PC-9 (cell line): ENCODE data around the gene KRT37. TPM values are rescaled to one million over a fixed set of nuclear protein-coding genes. Genes with fewer than 3 reads are reported as not detected.
"Not testable (repeated sequence)": the region's sequence is repeated elsewhere in the genome, so short reads cannot be mapped to it uniquely, and the experiment has no call there.

Experiments
- BruUV-seq: library from RNA; stranded (reverse); fragments of 400-500 nt; replicated peaks from 2 replicates; lab custom pipeline; 2021; lab: Mats Ljungman, UMichigan
- CTCF ChIA-PET: fragments of 300-600 bp; sonication (Branson Sonifier 250); formaldehyde crosslinking; loops from one replicate; lab custom pipeline; 2022; ENCODE audit warnings: antibody characterized with exemption; lab: Charles Lee
- POLR2A ChIA-PET: fragments of 300-600 bp; sonication (Branson Sonifier 250); formaldehyde crosslinking; loops from one replicate; lab custom pipeline; 2022; ENCODE audit warnings: antibody characterized with exemption; ENCODE audit not compliant: unreplicated experiment; lab: Charles Lee
- DNase-seq, 2 experiments: peaks; one replicate each; pipeline versions ENCODE4 v3.0.0 to v3.0.0-alpha.2; 2015 to 2022; ENCODE audit warnings: mixed read lengths in 1 of 2
- H2AFZ ChIP-seq: fragments of 200-600 bp; sonication (generic); 2 replicates; pipeline ENCODE4 v1.8.1; 2017; ENCODE audit warnings: antibody characterized with exemption
- H3F3A ChIP-seq: fragments of 200-600 bp; sonication (generic); 2 replicates; pipeline ENCODE4 v1.8.1; 2017; ENCODE audit warnings: antibody characterized with exemption, mild to moderate bottlenecking, low read depth; ENCODE audit not compliant: insufficient read depth
- H3K27ac ChIP-seq: fragments of 200-600 bp; sonication (generic); 2 replicates; pipeline ENCODE4 v1.6.1; 2016; ENCODE audit warnings: mixed run types
- H3K27me3 ChIP-seq: fragments of 200-600 bp; sonication (generic); 2 replicates; pipeline ENCODE4 v1.6.1; 2016; ENCODE audit warnings: low read depth, mixed run types; ENCODE audit not compliant: insufficient read depth
- H3K36me3 ChIP-seq: fragments of 200-600 bp; sonication (generic); 2 replicates; pipeline ENCODE4 v1.6.1; 2016; ENCODE audit warnings: low read depth, mixed run types
- H3K4me1 ChIP-seq: fragments of 200-600 bp; sonication (generic); replicated peaks from 2 replicates; pipeline ENCODE4 v1.6.1; 2016; ENCODE audit warnings: mixed run types; ENCODE audit not compliant: insufficient read depth
- H3K4me2 ChIP-seq: fragments of 200-600 bp; sonication (generic); 2 replicates; pipeline ENCODE4 v1.6.1; 2017; ENCODE audit warnings: mixed run types
- H3K4me3 ChIP-seq: fragments of 200-600 bp; sonication (generic); 2 replicates; pipeline ENCODE4 v1.6.1; 2016; ENCODE audit warnings: mixed run types
- H3K79me2 ChIP-seq: fragments of 200-600 bp; sonication (generic); 2 replicates; pipeline ENCODE4 v1.6.1; 2017; ENCODE audit warnings: low read depth, mixed run types
- H3K9me2 ChIP-seq: fragments of 200-600 bp; sonication (generic); 2 replicates; pipeline ENCODE4 v1.8.1; 2017; ENCODE audit warnings: mild to moderate bottlenecking; ENCODE audit not compliant: insufficient read depth
- H3K9me3 ChIP-seq: fragments of 200-600 bp; sonication (generic); 2 replicates; pipeline ENCODE4 v1.8.1; 2016; ENCODE audit warnings: low read depth; ENCODE audit not compliant: insufficient read depth
- H4K20me1 ChIP-seq: fragments of 200-600 bp; sonication (generic); 2 replicates; pipeline ENCODE4 v1.8.1; 2017; ENCODE audit not compliant: insufficient read depth
- EZH2 ChIP-seq: fragments of 200-600 bp; sonication (generic); IDR thresholded peaks from 2 replicates; pipeline ENCODE4 v1.8.0; 2017; ENCODE audit warnings: antibody characterized with exemption, low read depth
- intact Hi-C: fragments of 100-400 bp; cut with micrococcal nuclease; formaldehyde crosslinking; loops from one replicate; pipeline ENCODE4 v1.10.0; 2022; ENCODE audit not compliant: unreplicated experiment
- total RNA-seq: library from RNA; stranded (reverse); gene quantifications from 2 replicates; pipeline ENCODE4 v1.2.3, GENCODE V29; 2021
- TF ChIP-seq, protein P1 (sequence below): fragments of 200-600 bp; sonication (generic); conservative IDR thresholded peaks from 2 replicates; pipeline ENCODE4 v1.6.1; 2017; ENCODE audit warnings: mixed run types, antibody characterized with exemption, mild to moderate bottlenecking, moderate library complexity

Gene KRT37
- total RNA-seq, 1 experiment from 2014 or later = not detected

DNA sequence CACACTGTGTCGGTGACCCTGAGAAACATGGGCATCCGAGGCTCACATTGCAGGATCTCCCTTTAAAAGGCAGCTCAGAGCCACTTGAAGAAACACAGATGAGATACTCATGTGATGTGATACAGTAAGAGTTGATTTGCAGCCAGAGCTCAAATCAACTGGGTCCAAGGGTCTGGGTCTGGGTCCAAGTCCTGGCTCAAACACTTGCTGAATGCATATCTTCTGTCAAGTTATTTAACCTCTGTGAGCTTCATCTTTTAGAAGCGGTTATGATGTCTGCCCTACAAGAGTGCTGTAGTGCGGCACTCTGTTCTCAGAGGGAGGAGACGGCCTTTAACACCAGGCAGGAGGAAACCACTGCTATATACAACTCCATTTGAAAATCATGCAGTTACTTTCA is 10.0 kb upstream of the KRT37 start:
- DNase-seq = no peak
- no TSS peak for BruUV-seq
- Histone ChIP-seq H3K27me3 (no peaks in the 10 kb centered on the region), H3K4me2 (no peak overlapping the region), H2AFZ (no peak overlapping the region), H4K20me1 (no peaks in the 10 kb centered on the region), H3K36me3 (no peaks in the 10 kb centered on the region), H3K4me3 (no peak overlapping the region), H3K9me3 (no peaks in the 10 kb centered on the region), H3K79me2 (no peaks in the 10 kb centered on the region), H3K9me2 (no peaks in the 10 kb centered on the region), H3F3A (no peaks in the 10 kb centered on the region), H3K4me1 (0 out of 2 replicates have a peak, but pooled peaks cover 5% of the 10 kb centered on the region), H3K27ac (no peak overlapping the region)
- intact Hi-C loops = no loop called here
- CTCF ChIA-PET = interaction anchor here (0.6 kb wide), 1 partner anchor 517 kb away, joined by 3 read pairs; no protein-coding TSS in a partner anchor
- TF ChIP-seq EZH2 = no peak
- TF ChIP-seq, protein P1, sequence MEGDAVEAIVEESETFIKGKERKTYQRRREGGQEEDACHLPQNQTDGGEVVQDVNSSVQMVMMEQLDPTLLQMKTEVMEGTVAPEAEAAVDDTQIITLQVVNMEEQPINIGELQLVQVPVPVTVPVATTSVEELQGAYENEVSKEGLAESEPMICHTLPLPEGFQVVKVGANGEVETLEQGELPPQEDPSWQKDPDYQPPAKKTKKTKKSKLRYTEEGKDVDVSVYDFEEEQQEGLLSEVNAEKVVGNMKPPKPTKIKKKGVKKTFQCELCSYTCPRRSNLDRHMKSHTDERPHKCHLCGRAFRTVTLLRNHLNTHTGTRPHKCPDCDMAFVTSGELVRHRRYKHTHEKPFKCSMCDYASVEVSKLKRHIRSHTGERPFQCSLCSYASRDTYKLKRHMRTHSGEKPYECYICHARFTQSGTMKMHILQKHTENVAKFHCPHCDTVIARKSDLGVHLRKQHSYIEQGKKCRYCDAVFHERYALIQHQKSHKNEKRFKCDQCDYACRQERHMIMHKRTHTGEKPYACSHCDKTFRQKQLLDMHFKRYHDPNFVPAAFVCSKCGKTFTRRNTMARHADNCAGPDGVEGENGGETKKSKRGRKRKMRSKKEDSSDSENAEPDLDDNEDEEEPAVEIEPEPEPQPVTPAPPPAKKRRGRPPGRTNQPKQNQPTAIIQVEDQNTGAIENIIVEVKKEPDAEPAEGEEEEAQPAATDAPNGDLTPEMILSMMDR = no peak
- POLR2A ChIA-PET = no interaction called here

DNA sequence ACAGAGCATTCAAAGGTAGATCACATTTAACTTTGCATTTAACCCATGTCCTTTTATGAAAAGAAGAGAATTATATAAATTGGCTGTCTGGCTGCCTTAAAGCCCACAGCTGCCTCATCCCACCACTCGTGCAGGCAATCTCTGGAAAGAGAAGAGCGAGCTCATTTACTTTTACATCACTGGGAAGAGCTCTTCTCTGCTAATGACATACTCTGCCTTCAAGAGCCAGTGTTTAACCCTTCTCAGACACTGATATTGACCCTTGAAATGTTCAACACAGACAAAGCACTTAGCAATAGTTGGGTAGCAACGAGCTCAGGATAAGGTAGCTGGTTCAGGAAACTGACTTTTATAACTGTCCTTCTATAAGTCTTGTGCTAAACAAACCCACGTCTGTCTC is 9.6 kb upstream of the KRT37 start:
- DNase-seq = no peak
- H3K27me3 ChIP-seq = no peaks in the 10 kb centered on the region
- no peaks in the 10 kb centered on the region for H3K79me2 ChIP-seq
- CTCF ChIA-PET = interaction anchor here (0.6 kb wide), 1 partner anchor 1325 kb away, joined by 6 read pairs; no protein-coding TSS in a partner anchor
- no peaks in the 10 kb centered on the region for H3K9me2 ChIP-seq
- H3K4me1 ChIP-seq = 0 out of 2 replicates have a peak, but pooled peaks cover under 1% of the 10 kb centered on the region
- H2AFZ ChIP-seq = no peak overlapping the region
- H3K27ac ChIP-seq = no peak overlapping the region
- TF ChIP-seq, protein P1 = no peak
- no peak for TF ChIP-seq EZH2
- H3K4me2 ChIP-seq = no peak overlapping the region
- H3K36me3 ChIP-seq = no peaks in the 10 kb centered on the region
- POLR2A ChIA-PET = no interaction called here
- no TSS peak for BruUV-seq
- H3F3A ChIP-seq = no peaks in the 10 kb centered on the region
- H3K9me3 ChIP-seq = no peaks in the 10 kb centered on the region
- H4K20me1 ChIP-seq = no peaks in the 10 kb centered on the region
- intact Hi-C loops = no loop called here
- no peak overlapping the region for H3K4me3 ChIP-seq

DNA sequence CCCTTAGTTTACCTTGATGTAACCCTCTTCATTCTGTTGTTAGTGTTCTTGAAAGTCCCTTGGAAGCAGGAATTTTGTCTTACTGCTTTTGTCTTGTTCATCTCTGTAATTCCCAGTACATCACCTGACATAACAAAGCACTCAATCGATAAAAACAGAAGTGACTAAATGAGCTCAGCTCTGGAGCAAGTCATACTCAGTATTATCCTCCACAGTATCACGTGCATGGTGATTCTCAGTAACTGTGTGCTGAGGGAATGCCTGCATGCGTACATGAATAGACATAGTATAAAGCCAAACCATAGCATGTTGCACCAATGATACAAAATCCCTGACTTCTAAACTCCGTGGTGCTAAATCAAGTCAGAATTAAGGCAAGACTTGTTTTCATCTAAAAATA is 9.2 kb upstream of the KRT37 start:
- DNase-seq = no peak
- Histone ChIP-seq H3K36me3 (no peaks in the 10 kb centered on the region), H3K4me1 (0 out of 2 replicates have a peak, but pooled peaks cover 4% of the 10 kb centered on the region), H3K4me2 (no peak overlapping the region), H3K79me2 (no peaks in the 10 kb centered on the region), H3F3A (no peaks in the 10 kb centered on the region), H2AFZ (no peak overlapping the region), H3K9me2 (no peaks in the 10 kb centered on the region), H3K27ac (no peak overlapping the region), H4K20me1 (no peaks in the 10 kb centered on the region), H3K27me3 (no peaks in the 10 kb centered on the region), H3K4me3 (no peak overlapping the region), H3K9me3 (no peaks in the 10 kb centered on the region)
- ChIA-PET POLR2A (no interaction called here), CTCF (interaction anchor here (0.6 kb wide), 1 partner anchor 1326 kb away, joined by 6 read pairs; no protein-coding TSS in a partner anchor)
- TF ChIP-seq, protein P1 = no peak
- TF ChIP-seq EZH2 = no peak
- intact Hi-C loops = no loop called here
- BruUV-seq = no TSS peak

DNA sequence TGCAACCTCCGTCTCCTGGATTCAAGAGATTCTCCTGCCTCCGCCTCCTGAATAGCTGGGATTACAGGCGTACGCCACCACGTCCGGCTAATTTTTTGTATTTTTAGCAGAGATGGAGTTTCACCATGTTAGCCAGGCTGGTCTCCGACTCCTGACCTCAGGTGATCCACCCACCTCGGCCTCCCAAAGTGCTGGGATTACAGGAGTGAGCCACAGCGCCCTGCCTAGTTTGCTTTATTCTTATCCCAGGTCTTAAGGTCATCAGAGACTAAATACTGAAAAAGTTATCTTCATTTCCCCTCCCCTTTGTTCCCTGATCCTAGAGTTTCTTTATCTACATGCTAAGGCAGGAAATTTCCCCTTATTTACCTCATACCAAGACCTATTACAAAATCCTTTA is 6.0 kb upstream of the KRT37 start:
- H3K9me3 ChIP-seq, intact Hi-C loops, H3K4me2 ChIP-seq, H3K27me3 ChIP-seq, H3K9me2 ChIP-seq, H3K27ac ChIP-seq, H3F3A ChIP-seq, H4K20me1 ChIP-seq, CTCF ChIA-PET, DNase-seq, H3K36me3 ChIP-seq, H3K4me3 ChIP-seq, H3K79me2 ChIP-seq, H2AFZ ChIP-seq, H3K4me1 ChIP-seq, BruUV-seq: not testable (repeated sequence)
- POLR2A ChIA-PET = interaction anchor here (0.6 kb wide), 1 partner anchor 64 kb away, joined by 4 read pairs; no protein-coding TSS in a partner anchor
